Medulla oblongata (tissue), 1 donor: ENCODE results near the gene CD82.
"Not testable (repeated sequence)": the region's sequence is repeated elsewhere in the genome, so short reads cannot be mapped to it uniquely, and the experiment has no call there.

Experiments used
- DNase-seq: peaks from one replicate; pipeline ENCODE4 v3.0.0-alpha.2; 2015; ENCODE audit errors: extremely low spot score

CD82 gene

DNA sequence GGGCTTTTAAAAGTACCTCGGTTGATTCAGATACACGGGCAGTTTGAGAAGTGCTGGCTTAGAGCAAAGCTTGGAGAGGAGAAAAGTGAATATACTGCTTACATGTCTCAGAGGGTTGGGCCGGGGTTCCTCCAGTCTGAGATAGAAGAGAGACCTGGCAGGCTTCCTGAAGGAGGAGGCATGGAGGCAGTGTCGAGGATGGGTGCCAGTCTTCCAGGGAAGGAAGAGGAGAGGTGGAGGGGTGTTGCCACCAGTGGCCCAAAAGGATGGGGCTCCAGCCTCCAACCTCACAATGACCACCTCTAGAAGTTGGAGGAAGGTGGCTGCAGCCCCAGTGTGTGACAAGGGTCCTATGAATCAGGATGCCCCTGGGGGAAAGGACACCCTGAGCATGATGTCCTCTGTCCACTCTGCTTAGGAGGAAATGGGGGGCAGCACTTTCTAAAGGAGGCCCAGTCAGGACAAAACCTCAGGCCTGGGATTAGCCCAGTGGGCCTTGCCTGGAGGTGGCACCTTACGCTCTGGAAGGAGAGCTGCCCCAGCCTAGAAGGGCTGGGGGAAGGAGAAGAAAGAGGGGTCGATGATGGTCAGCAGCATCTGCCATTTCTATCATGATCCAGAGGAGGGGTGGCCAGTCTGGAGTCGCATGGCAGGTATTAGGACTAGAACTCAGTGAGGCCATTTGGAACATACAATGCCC, 65.2 kb downstream of the CD82 start:
- DNase-seq, result no peak

DNA sequence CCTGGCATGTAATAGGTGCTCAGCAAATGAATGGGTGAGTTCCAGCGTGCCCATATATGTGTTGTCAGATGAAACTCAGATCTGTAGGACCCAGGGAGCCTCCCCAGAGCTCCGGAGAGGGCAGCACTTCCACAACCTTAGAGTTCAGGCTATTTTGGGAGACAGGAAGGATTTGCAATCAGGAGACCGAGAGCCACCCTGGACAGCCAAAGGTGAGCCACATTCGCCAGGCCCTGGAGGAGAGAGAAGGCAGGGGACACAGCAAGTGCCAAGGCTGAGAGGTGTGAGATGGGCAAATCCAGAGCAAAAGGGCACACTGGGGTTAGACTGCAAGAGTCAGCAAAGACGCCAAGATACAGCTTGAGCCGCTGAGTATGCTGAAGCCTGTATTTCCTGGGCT, 66.4 kb downstream of the CD82 start:
- DNase-seq, result no peak

GRCh38 chr11:44632466-44633123, 67.1 kb downstream of the CD82 start:
- peak; percentile 66 for DNase-seq

- no peak for DNase-seq
These were observed 68.2 kb downstream of the CD82 start for GRCh38 chr11:44633641-44634040.

GRCh38 chr11:44634401-44635281, 69.2 kb downstream of the CD82 start:
- DNase-seq, result peak; percentile 85

- DNase-seq, result no peak
These were observed 72.0 kb downstream of the CD82 start for GRCh38 chr11:44637487-44637886.

- no peak for DNase-seq
These were observed 72.6 kb downstream of the CD82 start for GRCh38 chr11:44638032-44638431.

GRCh38 chr11:44643217-44643616, 77.8 kb downstream of the CD82 start:
- no peak for DNase-seq

DNA sequence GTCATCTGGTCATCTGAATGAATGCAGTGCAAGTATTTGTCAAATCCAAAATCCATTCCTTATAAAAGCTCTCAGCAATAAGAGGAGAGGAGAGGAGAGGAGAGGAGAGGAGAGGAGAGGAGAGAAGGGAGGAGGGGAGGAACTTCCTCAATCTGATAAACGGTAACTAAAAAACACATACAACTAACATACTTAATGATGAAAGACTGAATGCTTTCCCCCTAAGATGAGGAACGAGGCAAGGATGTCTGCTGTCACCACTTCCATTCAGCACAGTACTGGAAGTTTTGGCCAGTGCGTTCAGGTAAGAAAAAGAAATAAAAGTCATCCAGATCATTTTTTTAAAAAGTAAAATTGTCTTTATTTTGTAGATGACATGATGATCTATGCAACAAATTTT, 80.4 kb downstream of the CD82 start:
- DNase-seq, result no peak

GRCh38 chr11:44647255-44647955, 81.9 kb downstream of the CD82 start:
- not testable (repeated sequence) for DNase-seq

GRCh38 chr11:44648109-44648508, 82.6 kb downstream of the CD82 start:
- no peak for DNase-seq

DNA sequence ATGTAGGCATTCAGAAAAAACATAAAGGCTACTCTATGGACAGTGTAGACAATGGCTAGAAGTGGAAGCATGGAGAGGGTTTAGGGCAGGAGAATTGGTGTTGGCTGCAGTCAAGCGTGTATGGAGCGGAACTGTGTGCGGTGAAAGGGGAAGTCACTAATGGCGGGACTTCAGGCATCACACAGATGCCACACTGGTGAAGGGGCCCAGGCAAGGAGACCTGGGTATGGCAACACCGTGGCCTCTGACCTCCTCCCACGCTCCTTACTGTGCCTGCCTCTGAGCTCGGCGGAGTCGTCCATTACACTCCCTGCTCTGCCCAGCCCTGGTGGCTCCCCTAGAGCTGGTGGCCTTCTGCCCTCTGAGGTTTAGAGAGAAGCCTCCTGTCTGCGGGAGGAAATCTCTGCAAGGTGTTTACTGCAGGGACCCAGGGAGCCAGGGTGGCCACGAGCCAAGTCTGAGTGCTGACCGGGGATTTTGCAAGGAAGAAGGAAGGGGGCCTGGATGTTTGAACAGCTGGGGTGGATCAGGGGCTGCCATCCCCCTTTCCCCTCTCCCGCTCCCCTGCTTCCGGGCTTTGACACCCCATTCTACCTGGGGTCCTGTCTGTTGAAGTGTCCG, 86.2 kb downstream of the CD82 start:
- no peak for DNase-seq

- no peak for DNase-seq
These were observed 87.6 kb downstream of the CD82 start for GRCh38 chr11:44652901-44653644.

DNA sequence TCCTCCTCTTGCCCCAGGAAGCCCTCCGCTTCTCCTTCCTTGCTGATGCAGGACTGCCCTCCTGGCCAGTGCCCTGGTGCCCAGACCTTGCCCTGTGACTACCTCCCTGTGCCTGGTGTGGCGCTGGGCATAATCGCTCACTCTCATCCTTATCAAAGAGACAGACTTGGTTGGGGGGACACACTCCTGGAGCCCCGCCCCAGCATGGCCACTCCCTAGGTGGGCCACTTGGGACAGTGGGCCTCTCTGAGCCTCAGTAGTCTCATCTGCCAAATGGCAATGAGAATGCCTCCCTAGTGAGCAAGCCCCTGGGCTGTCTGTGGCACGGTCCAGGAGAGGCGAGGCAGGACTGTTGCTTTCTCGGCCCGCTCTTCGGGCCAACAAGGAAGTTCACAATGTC, 88.6 kb downstream of the CD82 start:
- DNase-seq, result no peak

GRCh38 chr11:44654596-44654995, 89.1 kb downstream of the CD82 start:
- no peak for DNase-seq

DNA sequence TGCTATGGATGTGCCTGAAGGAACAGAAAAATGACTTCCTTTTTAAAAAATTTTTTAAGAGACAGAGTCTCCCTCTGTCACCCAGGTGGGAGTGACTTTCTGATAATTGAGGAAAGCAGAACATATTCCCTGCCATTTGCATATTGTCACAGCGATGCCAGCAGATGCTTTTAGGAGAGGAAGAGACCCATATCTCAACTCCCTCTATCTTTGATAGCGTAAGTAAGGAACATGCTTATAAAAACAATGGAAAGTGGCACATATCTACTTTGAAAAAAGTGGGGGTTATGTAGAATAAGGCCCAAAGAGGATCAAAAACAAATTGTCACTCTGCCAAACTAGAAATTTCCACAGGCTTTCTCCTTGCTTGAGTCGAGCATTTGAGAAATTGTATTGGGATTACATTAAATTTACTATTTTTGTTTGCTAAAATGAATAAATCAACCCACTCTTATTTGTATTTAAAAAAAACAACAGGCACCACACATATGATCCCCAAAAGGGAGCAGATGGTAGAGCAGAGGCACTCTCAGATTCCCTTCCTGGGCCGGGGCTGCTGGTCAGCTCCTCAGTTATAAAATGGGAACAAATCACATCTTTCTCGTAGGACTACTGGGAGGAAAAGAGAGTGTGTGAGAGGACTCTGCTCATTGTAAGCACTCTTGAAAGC, 92.5 kb downstream of the CD82 start:
- no peak for DNase-seq

DNA sequence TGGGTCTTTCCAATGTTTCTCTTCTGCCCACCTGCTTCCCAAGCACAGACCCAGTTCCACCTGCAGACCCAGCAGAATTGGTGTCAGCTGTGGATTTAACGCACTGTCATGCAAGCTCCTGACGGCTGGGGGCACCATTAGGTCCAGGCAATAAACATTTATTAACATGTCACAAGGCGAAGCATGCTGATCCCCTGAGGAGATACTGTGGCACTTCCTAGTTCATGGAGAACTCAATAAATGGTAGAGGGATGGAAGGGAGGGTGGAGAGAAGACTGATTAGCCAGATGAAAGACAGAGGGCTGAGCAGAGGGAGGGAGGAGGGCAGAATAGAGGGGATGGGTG, 93.0 kb downstream of the CD82 start:
- no peak for DNase-seq

DNA sequence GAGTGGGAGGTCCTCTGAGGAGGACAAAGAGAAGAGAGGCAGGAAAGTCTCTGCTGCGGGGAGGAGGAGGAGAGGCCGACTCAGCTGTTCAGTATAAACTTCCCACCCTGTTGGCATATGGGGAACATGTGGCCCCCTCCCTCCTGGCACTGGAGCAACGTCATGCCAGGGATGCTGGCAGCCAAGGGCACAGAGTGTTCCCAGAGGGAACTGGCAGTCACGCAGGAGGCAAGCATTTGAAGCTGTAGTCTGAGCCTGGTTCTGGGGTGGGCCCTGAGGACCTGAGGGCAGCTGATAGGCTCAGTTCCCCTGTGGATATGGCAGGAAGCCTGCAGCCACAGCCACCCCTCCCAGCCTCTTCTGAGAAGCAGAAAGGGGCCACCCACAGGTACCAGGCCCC, 94.2 kb downstream of the CD82 start:
- DNase-seq, result no peak

- DNase-seq, result not testable (repeated sequence)
These were observed 95.1 kb downstream of the CD82 start for GRCh38 chr11:44660535-44660934.

- DNase-seq, result no peak
These were observed 95.9 kb downstream of the CD82 start for GRCh38 chr11:44661311-44661717.
